Measurements from ENCODE around the gene POP7.

Gene POP7

DNA sequence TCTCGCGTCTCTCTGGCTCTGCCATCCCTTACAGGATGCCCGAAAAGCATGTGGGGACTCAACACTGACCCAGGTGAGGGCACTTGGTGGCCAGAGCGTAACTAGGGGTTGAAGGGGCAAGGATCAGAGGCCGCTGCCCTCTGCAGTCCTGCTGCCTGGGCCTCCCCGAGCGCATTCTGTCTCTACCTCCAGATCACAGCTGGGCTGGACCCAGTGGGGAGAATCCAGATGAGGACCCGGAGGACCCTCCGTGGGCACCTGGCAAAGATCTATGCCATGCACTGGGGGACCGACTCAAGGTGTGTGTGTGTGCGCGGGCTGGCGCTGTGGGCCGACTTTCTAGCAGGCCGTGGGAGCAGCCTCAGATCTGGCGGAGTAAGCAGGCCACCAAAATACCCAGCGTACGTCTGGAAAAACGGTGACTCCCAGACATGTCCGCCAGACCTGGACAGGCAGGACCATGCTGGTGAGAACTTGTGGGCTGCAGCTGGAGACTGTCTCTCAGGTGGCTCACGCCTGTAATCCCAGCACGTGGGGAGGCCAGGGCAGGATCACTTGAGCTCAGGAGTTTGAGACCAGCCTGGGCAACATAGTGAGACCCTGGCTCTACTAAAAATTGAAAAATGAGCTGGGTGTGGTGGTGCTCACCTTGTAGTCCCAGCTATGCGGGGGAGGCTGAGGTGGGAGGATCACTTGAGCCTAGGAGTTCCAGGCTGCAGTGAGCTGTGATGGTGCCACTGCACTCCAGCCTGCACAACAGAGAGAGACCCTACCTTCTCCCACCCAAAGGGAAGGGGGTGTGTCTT is 29.2 kb upstream of the POP7 start:
- TF ChIP-seq, protein P1, sequence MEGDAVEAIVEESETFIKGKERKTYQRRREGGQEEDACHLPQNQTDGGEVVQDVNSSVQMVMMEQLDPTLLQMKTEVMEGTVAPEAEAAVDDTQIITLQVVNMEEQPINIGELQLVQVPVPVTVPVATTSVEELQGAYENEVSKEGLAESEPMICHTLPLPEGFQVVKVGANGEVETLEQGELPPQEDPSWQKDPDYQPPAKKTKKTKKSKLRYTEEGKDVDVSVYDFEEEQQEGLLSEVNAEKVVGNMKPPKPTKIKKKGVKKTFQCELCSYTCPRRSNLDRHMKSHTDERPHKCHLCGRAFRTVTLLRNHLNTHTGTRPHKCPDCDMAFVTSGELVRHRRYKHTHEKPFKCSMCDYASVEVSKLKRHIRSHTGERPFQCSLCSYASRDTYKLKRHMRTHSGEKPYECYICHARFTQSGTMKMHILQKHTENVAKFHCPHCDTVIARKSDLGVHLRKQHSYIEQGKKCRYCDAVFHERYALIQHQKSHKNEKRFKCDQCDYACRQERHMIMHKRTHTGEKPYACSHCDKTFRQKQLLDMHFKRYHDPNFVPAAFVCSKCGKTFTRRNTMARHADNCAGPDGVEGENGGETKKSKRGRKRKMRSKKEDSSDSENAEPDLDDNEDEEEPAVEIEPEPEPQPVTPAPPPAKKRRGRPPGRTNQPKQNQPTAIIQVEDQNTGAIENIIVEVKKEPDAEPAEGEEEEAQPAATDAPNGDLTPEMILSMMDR (conservative IDR thresholded peaks at IDR 0.05) = no peak
- peak overlapping the region; percentile 96 for H3K27ac ChIP-seq

DNA sequence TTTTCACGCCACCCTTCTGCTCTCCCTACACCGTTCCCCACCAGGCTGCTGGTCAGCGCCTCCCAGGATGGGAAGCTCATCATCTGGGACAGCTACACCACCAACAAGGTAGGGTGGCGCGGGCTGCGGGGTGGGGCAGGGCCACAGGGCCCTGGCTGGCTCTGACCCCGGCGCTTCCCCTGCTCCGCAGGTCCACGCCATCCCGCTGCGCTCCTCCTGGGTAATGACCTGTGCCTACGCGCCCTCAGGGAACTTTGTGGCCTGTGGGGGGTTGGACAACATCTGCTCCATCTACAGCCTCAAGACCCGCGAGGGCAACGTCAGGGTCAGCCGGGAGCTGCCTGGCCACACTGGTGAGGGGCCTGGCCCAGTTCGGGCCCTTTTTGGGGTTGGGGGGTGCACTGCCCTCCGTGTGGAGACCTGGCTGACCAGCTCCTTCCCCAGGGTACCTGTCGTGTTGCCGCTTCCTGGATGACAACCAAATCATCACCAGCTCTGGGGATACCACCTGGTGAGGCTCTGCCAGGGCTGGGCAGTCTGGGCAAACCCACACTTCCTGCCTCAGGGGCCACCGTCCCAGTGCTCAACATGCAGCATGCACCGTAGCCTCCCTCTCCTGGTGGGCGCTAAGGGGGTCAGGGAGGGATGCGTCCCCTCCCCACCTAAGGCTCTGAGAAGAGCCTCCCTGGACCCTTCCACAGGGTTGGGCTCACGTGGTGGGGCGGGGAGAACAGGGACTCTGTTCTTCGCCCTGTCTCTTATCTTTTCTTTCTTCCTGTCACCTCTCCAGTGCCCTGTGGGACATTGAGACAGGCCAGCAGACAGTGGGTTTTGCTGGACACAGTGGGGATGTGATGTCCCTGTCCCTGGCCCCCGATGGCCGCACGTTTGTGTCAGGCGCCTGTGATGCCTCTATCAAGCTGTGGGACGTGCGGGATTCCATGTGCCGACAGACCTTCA is 28.3 kb upstream of the POP7 start:
- H3K27ac ChIP-seq = peak overlapping the region; percentile 96

DNA sequence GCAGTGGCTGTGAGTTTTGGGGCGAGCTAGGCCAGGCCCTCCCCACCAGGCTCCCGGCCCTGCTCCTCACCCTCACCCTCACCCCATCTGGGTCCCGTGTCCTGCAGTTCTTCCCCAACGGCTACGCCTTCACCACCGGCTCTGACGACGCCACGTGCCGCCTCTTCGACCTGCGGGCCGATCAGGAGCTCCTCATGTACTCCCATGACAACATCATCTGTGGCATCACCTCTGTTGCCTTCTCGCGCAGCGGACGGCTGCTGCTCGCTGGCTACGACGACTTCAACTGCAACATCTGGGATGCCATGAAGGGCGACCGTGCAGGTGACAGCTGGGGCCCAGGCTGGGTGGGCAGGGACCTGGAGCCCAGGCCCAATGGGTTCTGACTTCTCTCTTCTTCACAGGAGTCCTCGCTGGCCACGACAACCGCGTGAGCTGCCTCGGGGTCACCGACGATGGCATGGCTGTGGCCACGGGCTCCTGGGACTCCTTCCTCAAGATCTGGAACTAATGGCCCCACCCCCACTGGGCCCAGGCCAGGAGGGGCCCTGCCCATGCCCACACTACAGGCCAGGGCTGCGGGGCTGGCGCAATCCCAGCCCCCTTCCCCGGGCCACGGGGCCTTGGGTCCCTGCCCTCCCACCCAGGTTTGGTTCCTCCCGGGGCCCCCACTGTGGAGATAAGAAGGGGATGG is 27.5 kb upstream of the POP7 start:
- peak overlapping the region; percentile 96 for H3K27ac ChIP-seq
- TF ChIP-seq, protein P1 (conservative IDR thresholded peaks at IDR 0.05) = no peak

More for the DNA sequence above, 28.3 kb upstream of the POP7 start:
- TF ChIP-seq, protein P1 (conservative IDR thresholded peaks at IDR 0.05) = no peak

DNA sequence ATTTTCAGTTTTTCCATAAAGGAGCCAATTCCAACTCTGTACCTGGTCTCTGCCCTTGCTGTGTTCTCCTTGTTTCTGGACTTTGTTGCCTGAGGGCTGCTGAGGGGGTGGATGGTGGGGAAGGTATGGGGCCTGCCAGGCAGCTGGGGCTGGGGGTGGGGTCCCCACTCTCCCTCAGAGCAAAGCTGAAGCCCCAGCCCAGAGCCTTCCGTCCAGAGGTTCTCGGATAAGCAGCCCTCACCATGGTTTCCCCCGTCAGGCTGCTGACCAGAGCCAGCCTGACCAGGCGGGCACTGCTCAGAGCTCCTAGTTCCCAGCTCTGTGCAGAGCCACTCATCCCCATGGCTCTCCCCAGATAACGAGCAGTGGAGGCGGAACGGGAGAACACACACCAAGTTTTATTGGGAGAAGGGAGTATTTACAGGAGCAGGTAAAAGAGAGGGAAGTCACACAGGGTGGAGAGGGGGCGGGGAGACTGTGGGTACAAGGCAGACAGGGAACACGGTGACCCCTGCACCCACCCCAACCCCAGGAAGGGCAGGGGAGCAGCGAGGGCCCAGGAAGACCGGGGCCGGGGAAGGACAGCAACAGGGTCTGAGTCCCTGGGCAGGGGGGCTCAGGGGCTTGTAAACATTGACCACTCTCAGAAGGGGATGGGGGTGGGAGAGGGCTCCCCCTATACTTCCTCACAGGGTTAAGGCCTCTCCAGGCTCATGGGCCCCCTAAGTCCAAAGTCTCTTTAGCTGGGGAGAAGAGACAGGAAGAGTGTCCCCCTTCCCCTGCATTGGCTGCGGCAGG is 26.6 kb upstream of the POP7 start:
- peak overlapping the region; percentile 96 for H3K27ac ChIP-seq
- TF ChIP-seq, protein P1 (conservative IDR thresholded peaks at IDR 0.05) = no peak

DNA sequence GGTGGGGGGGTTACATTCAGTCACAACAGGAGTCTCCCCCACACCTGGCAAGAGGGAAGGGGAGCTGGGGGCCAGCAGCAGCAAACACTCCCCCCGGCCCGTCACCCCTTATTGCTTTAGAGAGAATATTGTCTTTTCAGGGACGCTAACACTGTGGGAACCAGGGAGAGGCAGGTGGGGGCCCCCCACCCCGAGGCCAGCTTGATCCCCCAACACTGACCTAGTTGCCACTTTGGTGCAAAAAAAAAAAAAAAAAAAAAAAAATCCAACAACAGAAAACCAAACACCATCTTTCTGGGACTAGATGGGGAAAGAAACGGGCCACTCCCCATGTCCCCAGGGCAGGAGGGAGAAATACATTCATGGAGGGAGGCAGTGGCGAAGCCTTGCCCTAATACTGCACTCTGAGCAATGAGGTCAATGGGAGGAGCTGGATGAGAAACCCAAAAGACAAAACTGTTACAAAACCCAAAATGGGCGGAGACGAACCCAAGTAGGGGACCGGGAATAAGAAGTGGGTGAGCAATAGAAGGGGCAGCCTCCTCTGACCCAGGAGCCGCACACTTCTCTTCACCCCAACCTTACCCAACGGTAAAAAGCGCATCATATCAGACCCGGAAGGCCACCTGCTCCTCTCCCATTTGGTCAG is 25.9 kb upstream of the POP7 start:
- H3K27ac ChIP-seq = peak overlapping the region; percentile 96
- TF ChIP-seq, protein P1 (conservative IDR thresholded peaks at IDR 0.05) = no peak

DNA sequence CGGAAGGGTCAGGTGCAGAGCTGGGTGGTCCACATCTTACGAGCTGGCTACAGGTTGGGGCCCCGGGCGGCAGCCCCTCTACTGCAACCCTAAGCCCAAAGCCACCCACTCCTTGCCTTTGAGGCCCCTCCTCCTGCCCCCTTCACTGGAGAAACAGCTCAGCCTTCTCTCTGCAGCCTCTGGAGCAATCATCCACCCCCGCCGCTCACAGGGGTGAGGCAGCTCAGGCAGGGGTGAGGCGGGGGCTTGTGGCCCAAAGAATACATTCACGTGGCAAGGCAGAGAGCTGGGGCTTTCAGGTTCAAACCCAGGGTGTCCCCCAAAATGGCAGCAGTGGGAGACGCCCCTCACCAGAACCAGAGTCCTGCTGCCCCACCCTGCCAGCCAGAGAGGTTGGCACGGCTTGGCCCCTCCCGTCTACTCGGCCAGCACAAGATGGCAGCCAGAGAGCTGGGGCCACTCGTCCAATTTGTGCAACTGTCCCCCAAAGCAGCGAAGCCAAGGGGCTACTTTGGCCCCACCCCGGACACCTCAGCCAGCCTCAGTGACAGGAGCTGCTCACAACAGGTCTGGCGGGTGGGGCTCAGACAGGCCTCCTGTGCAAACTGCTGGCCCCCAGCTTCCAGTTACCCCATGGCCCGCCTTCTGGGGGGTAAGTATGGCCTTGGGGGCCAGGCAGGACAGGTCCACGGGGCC is 25.2 kb upstream of the POP7 start:
- H3K27ac ChIP-seq = peak overlapping the region; percentile 96
- TF ChIP-seq, protein P1 (conservative IDR thresholded peaks at IDR 0.05) = no peak

Measured in VCaP (cell line).